Liver (tissue), 9 donors: Measurements from ENCODE around the gene PRDM12. TPM values are rescaled to one million over a fixed set of nuclear protein-coding genes. Genes with fewer than 3 reads are reported as not detected.

Source experiments
- DNase-seq: peaks from one replicate; pipeline ENCODE4 v3.0.0-alpha.2; 2017; ENCODE audit warnings: low spot score
- H3K27ac ChIP-seq, 2 donors: one replicate each; pipeline ENCODE4 v1.7.0; 2013; ENCODE audit warnings: inconsistent platforms in 2 of 2, low read length in 2 of 2, control low read depth in 1 of 2, low read depth in 1 of 2, mild to moderate bottlenecking in 1 of 2
- H3K27me3 ChIP-seq, 4 donors: one replicate each; pipeline versions ENCODE4 v1.6.1 to v1.7.0; 2013; ENCODE audit warnings: low read length in 3 of 4, inconsistent platforms in 1 of 4, mild to moderate bottlenecking in 1 of 4, moderate library complexity in 1 of 4; ENCODE audit not compliant: control insufficient read depth in 4 of 4, insufficient read depth in 4 of 4
- H3K36me3 ChIP-seq, 4 donors: one replicate each; pipeline versions ENCODE4 v1.6.1 to v1.7.0; 2013; ENCODE audit warnings: low read length in 3 of 4, mild to moderate bottlenecking in 3 of 4, low read depth in 1 of 4, moderate library complexity in 1 of 4; ENCODE audit not compliant: control insufficient read depth in 4 of 4, insufficient read depth in 3 of 4
- H3K4me1 ChIP-seq, 4 donors: one replicate each; pipeline versions ENCODE4 v1.6.1 to v1.7.0; 2013; ENCODE audit warnings: low read length in 3 of 4, mild to moderate bottlenecking in 3 of 4, moderate library complexity in 1 of 4; ENCODE audit not compliant: control insufficient read depth in 4 of 4, insufficient read depth in 4 of 4
- H3K4me3 ChIP-seq, 3 donors: one replicate each; pipeline versions ENCODE4 v1.6.1 to v1.7.0; 2013; ENCODE audit warnings: low read length in 3 of 3, control low read depth in 1 of 3, low read depth in 1 of 3, mild to moderate bottlenecking in 1 of 3
- H3K9ac ChIP-seq, 2 donors: one replicate each; pipeline ENCODE4 v1.7.0; 2013; ENCODE audit warnings: low read length in 2 of 2, mild to moderate bottlenecking in 2 of 2, moderate library complexity in 2 of 2, control low read depth in 1 of 2, low read depth in 1 of 2
- H3K9me3 ChIP-seq, 4 donors: one replicate each; pipeline versions ENCODE4 v1.6.1 to v1.7.0; 2013; ENCODE audit warnings: low read length in 3 of 4; ENCODE audit not compliant: control insufficient read depth in 4 of 4
- ATF3 ChIP-seq: IDR thresholded peaks from 2 replicates; pipeline ENCODE4 v1.6.1; 2016; ENCODE audit warnings: antibody characterized with exemption
- EGR1 ChIP-seq, 2 donors: IDR thresholded peaks; 2 replicates each; pipeline ENCODE4 v1.6.1; 2016 to 2018; ENCODE audit warnings: antibody characterized with exemption in 2 of 2, low read depth in 2 of 2
- FOXA1 ChIP-seq: IDR thresholded peaks from 2 replicates; pipeline ENCODE4 v1.6.1; 2016; ENCODE audit warnings: antibody characterized with exemption
- FOXA2 ChIP-seq: IDR thresholded peaks from 2 replicates; pipeline ENCODE4 v1.6.1; 2016; ENCODE audit warnings: antibody characterized with exemption
- GABPA ChIP-seq, 2 donors: IDR thresholded peaks in 1 of 2; conservative IDR thresholded peaks in 1 of 2; 2 replicates each; pipeline ENCODE4 v1.6.1; 2016; ENCODE audit warnings: antibody characterized with exemption in 2 of 2, mild to moderate bottlenecking in 1 of 2, moderate library complexity in 1 of 2
- HNF4A ChIP-seq, 2 donors: conservative IDR thresholded peaks; 2 replicates each; pipeline ENCODE4 v1.6.1; 2016; ENCODE audit warnings: antibody characterized with exemption in 2 of 2, mild to moderate bottlenecking in 2 of 2
- HNF4G ChIP-seq: IDR thresholded peaks from 2 replicates; pipeline ENCODE4 v1.6.1; 2016; ENCODE audit warnings: antibody characterized with exemption
- JUND ChIP-seq, 2 donors: IDR thresholded peaks; 2 replicates each; pipeline ENCODE4 v1.6.1; 2016; ENCODE audit warnings: antibody characterized with exemption in 2 of 2
- NR2F2 ChIP-seq: IDR thresholded peaks from 2 replicates; pipeline ENCODE4 v1.6.1; 2016; ENCODE audit warnings: antibody characterized with exemption
- RAD21 ChIP-seq, 2 donors: IDR thresholded peaks; 2 replicates each; pipeline ENCODE4 v1.6.1; 2016; ENCODE audit warnings: antibody characterized with exemption in 2 of 2, mild to moderate bottlenecking in 2 of 2
- RXRA ChIP-seq, 2 donors: IDR thresholded peaks; 2 replicates each; pipeline ENCODE4 v1.6.1; 2017 to 2018; ENCODE audit warnings: antibody characterized with exemption in 2 of 2, mild to moderate bottlenecking in 1 of 2
- SP1 ChIP-seq: IDR thresholded peaks from 2 replicates; pipeline ENCODE4 v1.6.1; 2018; ENCODE audit warnings: antibody characterized with exemption, mild to moderate bottlenecking
- TAF1 ChIP-seq: conservative IDR thresholded peaks from 2 replicates; pipeline ENCODE4 v1.6.1; 2016; ENCODE audit warnings: antibody characterized with exemption, mild to moderate bottlenecking
- YY1 ChIP-seq: IDR thresholded peaks from 2 replicates; pipeline ENCODE4 v1.6.1; 2016; ENCODE audit warnings: antibody characterized with exemption, mild to moderate bottlenecking
- WGBS: extraction: QIAGEN DNeasy Blood & Tissue Kit; methylation state at CpG from one replicate; pipeline ENCODE4 v1.1.7; 2013; 5-methylcytosine and 5-hydroxymethylcytosine counted together
- polyA plus RNA-seq, 2 donors: library from polyadenylated mRNA; stranded (reverse) in 1 of 2; unstranded in 1 of 2; fragments of 200-250 nt in 1 of 2; fragments of >200 nt in 1 of 2; fragmentation: Nextera tagmentation in 1 of 2; extraction: Ambion mirVana in 1 of 2; gene quantifications; one replicate each; pipeline versions ENCODE4 v1.2.1 to v1.2.3, GENCODE V29; 2013 to 2015
- total RNA-seq, 2 donors: library from RNA; depleted of rRNA; stranded (reverse); fragments of >200 nt; gene quantifications; one replicate each; pipeline ENCODE4 v1.2.3, GENCODE V29; 2014
- TF ChIP-seq, protein P1 (sequence below): IDR thresholded peaks from 2 replicates; pipeline ENCODE4 v1.6.1; 2016; ENCODE audit warnings: antibody characterized with exemption
- TF ChIP-seq, protein P2 (sequence below): IDR thresholded peaks from 2 replicates; pipeline ENCODE4 v1.6.1; 2016; ENCODE audit warnings: antibody characterized with exemption, mild to moderate bottlenecking
- TF ChIP-seq, protein P3 (sequence below): IDR thresholded peaks from 2 replicates; pipeline ENCODE4 v1.6.1; 2016; ENCODE audit warnings: antibody characterized with exemption
- TF ChIP-seq, protein P4 (sequence below): fragments of 150-350 bp; IDR thresholded peaks from 2 replicates; pipeline ENCODE4 v1.5.1; 2017; ENCODE audit warnings: improper control_type of control experiment, low read depth, low read length; ENCODE audit not compliant: missing input control
- donor health status: healthy.
- donor health status: healthy.
- donor health status: healthy.
- donor health status: healthy.
- donor health status: healthy.

PRDM12 gene
- total and polyA plus RNA-seq, 4 donors, result 0.02 TPM; not detected in 3

GRCh38 chr9:130692321-130692720 is 27.9 kb downstream of the PRDM12 start:
- Histone ChIP-seq H3K9me3 (no peaks in the 10 kb centered on the region), H3K36me3 (peaks cover 0 to 10% (median 7%) of the 10 kb centered on the region in 4 donors), H3K4me1 (peaks cover 0 to 23% (median 10%) of the 10 kb centered on the region in 4 donors), H3K27ac (no peak overlapping the region), H3K9ac (no peak overlapping the region), H3K4me3 (no peak overlapping the region), H3K27me3 (no peaks in the 10 kb centered on the region)
- 44% methylated on average over 25 of the region's 25 CpGs for WGBS
- peak; percentile 79 for DNase-seq
- TF ChIP-seq HNF4A (conservative IDR thresholded peaks at IDR 0.05), result no peak
- no peak for TF ChIP-seq NR2F2
- peak; percentile 7 to 68 for TF ChIP-seq RAD21 (IDR thresholded peaks at IDR 0.05)
- TF ChIP-seq, protein P1, sequence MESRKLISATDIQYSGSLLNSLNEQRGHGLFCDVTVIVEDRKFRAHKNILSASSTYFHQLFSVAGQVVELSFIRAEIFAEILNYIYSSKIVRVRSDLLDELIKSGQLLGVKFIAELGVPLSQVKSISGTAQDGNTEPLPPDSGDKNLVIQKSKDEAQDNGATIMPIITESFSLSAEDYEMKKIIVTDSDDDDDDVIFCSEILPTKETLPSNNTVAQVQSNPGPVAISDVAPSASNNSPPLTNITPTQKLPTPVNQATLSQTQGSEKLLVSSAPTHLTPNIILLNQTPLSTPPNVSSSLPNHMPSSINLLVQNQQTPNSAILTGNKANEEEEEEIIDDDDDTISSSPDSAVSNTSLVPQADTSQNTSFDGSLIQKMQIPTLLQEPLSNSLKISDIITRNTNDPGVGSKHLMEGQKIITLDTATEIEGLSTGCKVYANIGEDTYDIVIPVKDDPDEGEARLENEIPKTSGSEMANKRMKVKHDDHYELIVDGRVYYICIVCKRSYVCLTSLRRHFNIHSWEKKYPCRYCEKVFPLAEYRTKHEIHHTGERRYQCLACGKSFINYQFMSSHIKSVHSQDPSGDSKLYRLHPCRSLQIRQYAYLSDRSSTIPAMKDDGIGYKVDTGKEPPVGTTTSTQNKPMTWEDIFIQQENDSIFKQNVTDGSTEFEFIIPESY, result no peak
- TF ChIP-seq GABPA (IDR thresholded peaks at IDR 0.05 in 1 of 2, conservative IDR thresholded peaks at IDR 0.05 in 1 of 2), result no peak
- TF ChIP-seq, protein P2, sequence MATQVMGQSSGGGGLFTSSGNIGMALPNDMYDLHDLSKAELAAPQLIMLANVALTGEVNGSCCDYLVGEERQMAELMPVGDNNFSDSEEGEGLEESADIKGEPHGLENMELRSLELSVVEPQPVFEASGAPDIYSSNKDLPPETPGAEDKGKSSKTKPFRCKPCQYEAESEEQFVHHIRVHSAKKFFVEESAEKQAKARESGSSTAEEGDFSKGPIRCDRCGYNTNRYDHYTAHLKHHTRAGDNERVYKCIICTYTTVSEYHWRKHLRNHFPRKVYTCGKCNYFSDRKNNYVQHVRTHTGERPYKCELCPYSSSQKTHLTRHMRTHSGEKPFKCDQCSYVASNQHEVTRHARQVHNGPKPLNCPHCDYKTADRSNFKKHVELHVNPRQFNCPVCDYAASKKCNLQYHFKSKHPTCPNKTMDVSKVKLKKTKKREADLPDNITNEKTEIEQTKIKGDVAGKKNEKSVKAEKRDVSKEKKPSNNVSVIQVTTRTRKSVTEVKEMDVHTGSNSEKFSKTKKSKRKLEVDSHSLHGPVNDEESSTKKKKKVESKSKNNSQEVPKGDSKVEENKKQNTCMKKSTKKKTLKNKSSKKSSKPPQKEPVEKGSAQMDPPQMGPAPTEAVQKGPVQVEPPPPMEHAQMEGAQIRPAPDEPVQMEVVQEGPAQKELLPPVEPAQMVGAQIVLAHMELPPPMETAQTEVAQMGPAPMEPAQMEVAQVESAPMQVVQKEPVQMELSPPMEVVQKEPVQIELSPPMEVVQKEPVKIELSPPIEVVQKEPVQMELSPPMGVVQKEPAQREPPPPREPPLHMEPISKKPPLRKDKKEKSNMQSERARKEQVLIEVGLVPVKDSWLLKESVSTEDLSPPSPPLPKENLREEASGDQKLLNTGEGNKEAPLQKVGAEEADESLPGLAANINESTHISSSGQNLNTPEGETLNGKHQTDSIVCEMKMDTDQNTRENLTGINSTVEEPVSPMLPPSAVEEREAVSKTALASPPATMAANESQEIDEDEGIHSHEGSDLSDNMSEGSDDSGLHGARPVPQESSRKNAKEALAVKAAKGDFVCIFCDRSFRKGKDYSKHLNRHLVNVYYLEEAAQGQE, result no peak
- TF ChIP-seq FOXA2, result no peak
- no peak for TF ChIP-seq HNF4G
- TF ChIP-seq, protein P3, sequence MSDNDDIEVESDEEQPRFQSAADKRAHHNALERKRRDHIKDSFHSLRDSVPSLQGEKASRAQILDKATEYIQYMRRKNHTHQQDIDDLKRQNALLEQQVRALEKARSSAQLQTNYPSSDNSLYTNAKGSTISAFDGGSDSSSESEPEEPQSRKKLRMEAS, result no peak
- no peak for TF ChIP-seq JUND (IDR thresholded peaks at IDR 0.05)
- TF ChIP-seq, protein P4, sequence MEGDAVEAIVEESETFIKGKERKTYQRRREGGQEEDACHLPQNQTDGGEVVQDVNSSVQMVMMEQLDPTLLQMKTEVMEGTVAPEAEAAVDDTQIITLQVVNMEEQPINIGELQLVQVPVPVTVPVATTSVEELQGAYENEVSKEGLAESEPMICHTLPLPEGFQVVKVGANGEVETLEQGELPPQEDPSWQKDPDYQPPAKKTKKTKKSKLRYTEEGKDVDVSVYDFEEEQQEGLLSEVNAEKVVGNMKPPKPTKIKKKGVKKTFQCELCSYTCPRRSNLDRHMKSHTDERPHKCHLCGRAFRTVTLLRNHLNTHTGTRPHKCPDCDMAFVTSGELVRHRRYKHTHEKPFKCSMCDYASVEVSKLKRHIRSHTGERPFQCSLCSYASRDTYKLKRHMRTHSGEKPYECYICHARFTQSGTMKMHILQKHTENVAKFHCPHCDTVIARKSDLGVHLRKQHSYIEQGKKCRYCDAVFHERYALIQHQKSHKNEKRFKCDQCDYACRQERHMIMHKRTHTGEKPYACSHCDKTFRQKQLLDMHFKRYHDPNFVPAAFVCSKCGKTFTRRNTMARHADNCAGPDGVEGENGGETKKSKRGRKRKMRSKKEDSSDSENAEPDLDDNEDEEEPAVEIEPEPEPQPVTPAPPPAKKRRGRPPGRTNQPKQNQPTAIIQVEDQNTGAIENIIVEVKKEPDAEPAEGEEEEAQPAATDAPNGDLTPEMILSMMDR, result peak; percentile 32
- TF ChIP-seq YY1, result no peak

- peak overlapping the region; percentile 14 to 28 for H3K9ac ChIP-seq
- TF ChIP-seq, protein P1, result no peak
- TF ChIP-seq GABPA (IDR thresholded peaks at IDR 0.05 in 1 of 2, conservative IDR thresholded peaks at IDR 0.05 in 1 of 2) (no peak), HNF4G (no peak), RAD21 (IDR thresholded peaks at IDR 0.05) (no peak), TAF1 (no peak), YY1 (no peak), FOXA1 (no peak), NR2F2 (no peak), FOXA2 (no peak), ATF3 (no peak), JUND (IDR thresholded peaks at IDR 0.05) (no peak), EGR1 (IDR thresholded peaks at IDR 0.05; ENCODE audit: low read depth in 2 of 2) (no peak), RXRA (IDR thresholded peaks at IDR 0.05) (no peak), SP1 (no peak)
- TF ChIP-seq, protein P4, result no peak
- TF ChIP-seq, protein P3, result no peak
Measured at GRCh38 chr9:130693101-130693425, 28.7 kb downstream of the PRDM12 start.

More at GRCh38 chr9:130693101-130693425, 28.7 kb downstream of the PRDM12 start:
- H3K27ac ChIP-seq, result peak overlapping the region in 1 of 2 donors; percentile 21
- no peak for DNase-seq
- peak overlapping the region; percentile 59 to 96 (median 78) for H3K4me3 ChIP-seq
- no peaks in the 10 kb centered on the region for H3K9me3 ChIP-seq
- WGBS, result 7% methylated on average over 8 of the region's 8 CpGs
- no peaks in the 10 kb centered on the region for H3K27me3 ChIP-seq
- peaks cover under 1 to 25% (median 11%) of the 10 kb centered on the region in 4 donors for H3K4me1 ChIP-seq
- H3K36me3 ChIP-seq, result peaks cover 0 to 12% (median 8%) of the 10 kb centered on the region in 4 donors
